ENCODE results near the gene FZD2. TPM values are rescaled to one million over a fixed set of nuclear protein-coding genes. Genes with fewer than 3 reads are reported as not detected.

FZD2 gene
- total and polyA plus RNA-seq, 9 of the 15 experiments (the other 6 are each of a cell fraction or from before 2014, with no cell fraction given) = 0.03 to 4.5 (median 1.1) TPM; not detected in 1

GRCh38 chr17:44575403-44575802 is 18.1 kb downstream of the FZD2 start (continued):
- TF ChIP-seq SRSF3 (IDR thresholded peaks at IDR 0.05; ENCODE audit: insufficient read depth, low read length) (no peak), TAF1 (IDR thresholded peaks at IDR 0.05; ENCODE audit: control insufficient read depth, extremely low read depth, insufficient read depth, low read length, severe bottlenecking) (no peak), GMEB1 (CRISPR knock-in tag; IDR thresholded peaks at IDR 0.05) (no peak), IRF2 (CRISPR knock-in tag; IDR thresholded peaks at IDR 0.05) (no peak), SOX6 (IDR thresholded peaks at IDR 0.05) (no peak), JUND (IDR thresholded peaks at IDR 0.05; ENCODE audit: borderline replicate concordance, low read depth, low read length) (no peak), JUND (tag; IDR thresholded peaks at IDR 0.05; ENCODE audit: borderline replicate concordance, low read depth, low read length) (no peak), SAFB2 (IDR thresholded peaks at IDR 0.05; ENCODE audit: borderline replicate concordance, low read depth, low read length, severe bottlenecking) (no peak), ELF4 (CRISPR knock-in tag; IDR thresholded peaks at IDR 0.05) (no peak), VEZF1 (CRISPR knock-in tag; IDR thresholded peaks at IDR 0.05) (0 out of 2 replicates have a peak, but pooled peaks have one; percentile 27), MAFK (IDR thresholded peaks at IDR 0.05; ENCODE audit: low read length) (no peak), KAT8 (IDR thresholded peaks at IDR 0.05; ENCODE audit: low read depth) (no peak), ZNF354B (CRISPR knock-in tag; IDR thresholded peaks at IDR 0.05) (no peak), FOXK1 (CRISPR knock-in tag; IDR thresholded peaks at IDR 0.05; ENCODE audit: borderline replicate concordance) (no peak), ZNF134 (CRISPR knock-in tag; conservative IDR thresholded peaks at IDR 0.05) (no peak), ZNF518B (CRISPR knock-in tag; IDR thresholded peaks at IDR 0.05) (no peak), YBX1 (IDR thresholded peaks at IDR 0.05) (no peak), ZNF384 (IDR thresholded peaks at IDR 0.05; ENCODE audit: low read depth, low read length) (peak; percentile 16; the same call in 1 of the 2 replicates), ZNF232 (CRISPR knock-in tag; IDR thresholded peaks at IDR 0.05) (no peak), SMARCA5 (IDR thresholded peaks at IDR 0.05) (no peak), ELF2 (CRISPR knock-in tag; IDR thresholded peaks at IDR 0.05) (no peak), THRB (CRISPR knock-in tag; conservative IDR thresholded peaks at IDR 0.05) (no peak), ZBTB1 (CRISPR knock-in tag; IDR thresholded peaks at IDR 0.05; ENCODE audit: borderline replicate concordance, low read depth) (no peak), PHF20 (IDR thresholded peaks at IDR 0.05; ENCODE audit: partially characterized antibody) (no peak)

Data from K562 (cell line).